NCI-H226 (cell line): ENCODE results near the gene ANKAR.
A peak's percentile ranks its signal among the peaks of the same experiment; 100 is the strongest.
"Not testable (repeated sequence)": the region's sequence is repeated elsewhere in the genome, so short reads cannot be mapped to it uniquely, and the experiment has no call there.

Experiments used
- DNase-seq: peaks from one replicate; pipeline ENCODE4 v3.0.0-alpha.2; 2015

ANKAR gene, protein sequence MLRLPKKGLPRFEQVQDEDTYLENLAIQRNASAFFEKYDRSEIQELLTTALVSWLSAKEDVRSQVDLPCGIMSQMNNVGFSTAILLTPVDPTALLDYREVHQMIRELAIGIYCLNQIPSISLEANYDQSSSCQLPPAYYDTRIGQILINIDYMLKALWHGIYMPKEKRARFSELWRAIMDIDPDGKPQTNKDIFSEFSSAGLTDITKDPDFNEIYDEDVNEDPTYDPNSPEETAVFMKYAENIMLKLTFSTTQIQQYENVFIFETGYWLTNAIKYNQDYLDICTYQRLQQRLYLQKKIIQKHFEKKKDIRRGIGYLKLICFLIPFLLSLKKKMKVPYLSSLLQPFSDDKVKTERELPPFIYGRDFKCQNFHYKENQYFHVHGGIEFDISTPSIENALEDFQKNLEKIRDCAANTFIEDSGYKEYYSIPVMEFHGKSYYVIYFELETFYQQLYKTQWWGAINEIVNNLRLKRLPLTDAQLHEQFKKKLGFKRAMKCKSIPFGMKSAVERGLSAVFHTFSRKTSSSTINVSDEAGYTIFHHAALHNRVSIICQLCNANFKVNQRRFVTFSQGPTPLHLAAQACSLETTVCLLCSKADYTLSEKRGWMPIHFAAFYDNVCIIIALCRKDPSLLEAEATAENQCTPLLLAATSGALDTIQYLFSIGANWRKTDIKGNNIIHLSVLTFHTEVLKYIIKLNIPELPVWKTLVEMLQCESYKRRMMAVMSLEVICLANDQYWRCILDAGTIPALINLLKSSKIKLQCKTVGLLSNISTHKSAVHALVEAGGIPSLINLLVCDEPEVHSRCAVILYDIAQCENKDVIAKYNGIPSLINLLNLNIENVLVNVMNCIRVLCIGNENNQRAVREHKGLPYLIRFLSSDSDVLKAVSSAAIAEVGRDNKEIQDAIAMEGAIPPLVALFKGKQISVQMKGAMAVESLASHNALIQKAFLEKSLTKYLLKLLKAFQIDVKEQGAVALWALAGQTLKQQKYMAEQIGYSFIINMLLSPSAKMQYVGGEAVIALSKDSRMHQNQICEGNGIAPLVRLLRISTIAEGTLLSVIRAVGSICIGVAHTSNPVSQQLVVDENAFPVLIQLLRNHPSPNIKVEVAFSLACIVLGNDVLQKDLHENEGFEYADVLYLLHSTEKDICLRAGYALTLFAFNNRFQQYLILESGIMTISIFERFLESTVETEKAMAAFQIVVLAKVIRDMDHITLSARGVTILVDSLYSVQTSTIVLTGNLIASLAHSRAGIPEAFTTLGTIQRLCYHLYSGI (N-terminal part only)

DNA sequence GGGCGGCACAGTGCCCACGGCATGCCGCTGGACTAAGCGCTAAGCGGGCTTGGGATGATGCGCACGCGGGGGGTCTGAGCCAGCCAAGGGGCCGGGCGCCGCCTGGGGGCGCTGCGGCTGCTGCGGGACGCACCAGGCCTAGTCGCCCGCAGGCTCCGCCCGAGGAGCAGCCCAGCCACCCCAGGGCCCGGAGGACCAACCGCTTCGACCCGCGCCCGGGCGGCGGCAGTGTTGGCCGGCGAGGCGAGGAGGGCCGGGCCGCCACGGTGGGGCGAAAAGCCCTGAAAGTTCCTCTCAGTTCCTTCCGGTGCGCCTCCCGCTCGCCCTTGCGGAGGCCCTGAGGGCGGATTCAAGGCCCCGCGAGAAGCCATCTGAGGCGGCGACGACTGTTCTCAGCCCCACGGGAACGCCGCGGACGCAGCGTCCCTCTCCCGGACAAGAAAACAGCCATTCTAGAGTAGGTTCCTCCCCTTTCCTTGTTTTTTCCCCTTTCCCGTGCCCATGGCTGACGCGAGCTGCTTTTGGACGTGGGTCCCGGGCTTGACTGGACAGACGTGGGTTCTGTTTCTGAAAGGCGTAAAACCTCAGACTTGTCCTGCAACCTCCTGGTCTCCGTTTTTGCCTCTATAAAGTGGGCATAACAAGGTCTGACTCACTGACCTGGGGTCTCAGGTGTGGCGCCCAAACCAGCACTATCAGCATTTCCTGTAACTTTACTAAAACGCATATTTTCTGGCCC lies at the start of gene ANKAR:
Gene ANKAR (plus strand): TSS at position 297 of the 739 bp plus-strand sequence. CDS start 1,821 bp downstream, outside the sequence.
- DNase-seq, result peak; percentile 86

DNA sequence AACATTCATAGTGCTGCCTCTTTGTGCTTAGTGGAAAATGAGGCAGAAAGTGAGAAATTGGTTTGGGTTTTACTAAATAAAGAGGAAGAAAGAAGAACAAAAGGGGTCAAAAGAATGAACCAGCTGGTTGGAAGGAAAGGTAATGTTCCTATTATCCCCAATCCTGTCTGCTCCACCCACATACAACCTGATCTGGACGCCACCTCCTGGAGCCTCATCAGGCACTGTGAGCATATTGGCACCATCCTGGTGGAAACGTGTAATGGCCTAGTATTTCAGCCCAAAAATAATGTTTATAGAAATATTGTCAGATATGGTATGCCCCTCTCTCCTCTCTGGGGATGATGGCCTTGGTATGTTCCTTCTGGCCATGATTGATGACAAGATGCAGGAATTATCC lies 48.8 kb upstream of the ANKAR start:
- no peak for DNase-seq

DNA sequence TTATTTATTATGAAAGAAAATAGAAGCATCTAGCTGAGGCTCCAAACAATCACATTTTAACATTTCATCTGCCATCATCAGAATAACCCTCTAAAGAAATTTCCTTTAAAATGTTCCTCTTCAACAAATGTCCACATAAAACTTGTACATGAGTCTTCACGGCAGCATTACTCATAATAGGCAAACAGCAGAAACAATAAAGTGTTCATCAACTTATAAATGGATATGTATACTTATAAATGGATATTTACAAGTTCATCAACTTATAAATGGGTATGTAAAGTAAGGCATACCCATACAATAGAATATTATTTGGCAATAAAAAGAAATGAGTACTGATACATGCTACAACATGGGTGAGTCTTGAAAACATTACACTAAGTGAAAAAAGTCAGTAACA lies 46.7 kb upstream of the ANKAR start:
- DNase-seq, result no peak

DNA sequence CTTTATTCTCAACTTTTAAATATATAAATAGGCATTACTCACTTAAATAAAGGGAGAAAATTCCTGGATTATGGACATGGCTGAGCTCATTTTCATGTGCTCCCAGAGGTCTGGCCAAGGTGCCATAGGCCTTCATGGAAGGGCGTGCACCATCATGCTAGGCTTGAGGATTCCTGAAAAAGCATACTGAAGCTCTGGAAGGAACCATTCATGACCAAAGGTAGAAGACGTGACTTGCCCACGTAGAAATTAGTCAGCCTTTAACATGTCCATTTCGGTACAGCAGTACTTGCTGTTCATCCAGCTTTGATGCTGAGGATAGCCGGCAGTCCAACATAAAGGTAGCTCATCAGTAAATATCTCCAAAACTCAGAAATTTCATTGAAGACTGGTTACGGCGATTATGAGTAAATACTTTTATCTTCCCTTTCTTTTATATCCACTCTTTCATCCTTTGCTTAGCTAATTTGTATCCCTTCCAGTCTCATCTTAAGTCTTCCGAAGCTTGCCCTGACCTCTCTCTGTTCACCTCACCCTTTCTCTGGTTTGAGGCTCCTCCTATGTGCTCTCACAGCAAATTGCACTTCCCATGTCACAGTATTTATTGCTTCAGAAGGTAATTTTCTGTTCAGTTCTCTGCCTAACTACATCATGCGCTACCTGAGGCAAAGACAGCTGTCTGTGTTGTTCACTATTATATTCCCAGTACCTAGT lies 45.5 kb upstream of the ANKAR start:
- no peak for DNase-seq

DNA sequence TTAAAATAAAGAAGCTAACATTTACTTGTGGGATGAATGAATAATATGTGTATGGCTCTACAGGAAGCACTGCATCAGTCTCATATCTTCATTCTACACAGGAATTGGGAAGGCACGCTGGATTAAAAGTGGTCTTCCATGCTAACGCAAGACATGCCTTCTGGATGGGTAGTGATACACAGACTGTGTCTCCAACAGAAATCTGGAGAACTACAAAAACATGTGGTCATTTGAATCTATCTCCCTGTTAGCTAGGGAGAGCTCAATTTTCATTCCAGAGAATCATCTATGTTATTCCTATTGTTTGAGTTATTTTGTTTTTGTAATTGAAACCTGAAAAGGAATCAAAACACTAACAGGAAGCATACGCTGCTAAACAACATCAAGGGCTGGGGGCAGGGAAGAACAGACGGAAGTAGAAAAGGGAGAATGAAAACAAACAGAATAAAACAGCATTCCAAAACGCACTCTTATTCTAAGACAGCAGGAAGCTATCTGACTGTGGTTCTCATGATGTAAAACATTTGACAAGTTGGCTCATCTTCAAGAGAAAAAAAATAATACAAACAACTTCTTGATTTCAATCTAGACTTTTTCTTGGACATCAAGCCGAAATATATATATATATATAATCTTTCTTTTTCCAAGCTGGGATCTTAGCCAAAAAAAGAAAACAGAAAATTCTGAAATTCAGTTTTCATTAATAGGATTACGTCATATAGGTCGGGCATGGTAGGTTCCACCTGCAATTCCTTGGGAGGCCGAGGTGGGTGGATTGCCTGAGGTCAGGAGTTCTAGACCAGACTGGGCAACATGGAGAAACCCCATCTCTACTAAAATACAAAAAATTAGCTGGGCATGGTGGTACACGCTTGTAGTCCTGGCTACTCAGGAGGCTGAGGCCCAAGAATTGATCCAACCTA lies 44.7 kb upstream of the ANKAR start:
- no peak for DNase-seq

DNA sequence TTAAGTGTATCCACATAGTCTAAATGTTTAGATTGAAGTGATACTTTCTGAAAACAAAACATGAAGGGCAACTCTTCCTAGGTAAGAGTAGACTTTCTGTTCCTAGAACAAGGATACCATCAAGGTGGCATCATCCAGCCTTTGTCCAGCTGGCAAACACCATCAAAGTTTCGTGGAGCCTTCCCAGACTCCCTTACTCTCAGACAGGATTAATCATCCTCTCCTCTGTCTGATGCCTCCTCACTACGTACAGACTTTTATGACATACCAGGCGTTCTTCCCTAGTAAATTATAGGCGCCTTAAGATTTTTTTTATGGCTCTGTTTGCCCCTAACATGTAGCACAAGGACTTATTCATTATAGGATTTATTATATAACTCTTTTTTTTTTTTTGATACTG lies 42.6 kb upstream of the ANKAR start:
- no peak for DNase-seq

DNA sequence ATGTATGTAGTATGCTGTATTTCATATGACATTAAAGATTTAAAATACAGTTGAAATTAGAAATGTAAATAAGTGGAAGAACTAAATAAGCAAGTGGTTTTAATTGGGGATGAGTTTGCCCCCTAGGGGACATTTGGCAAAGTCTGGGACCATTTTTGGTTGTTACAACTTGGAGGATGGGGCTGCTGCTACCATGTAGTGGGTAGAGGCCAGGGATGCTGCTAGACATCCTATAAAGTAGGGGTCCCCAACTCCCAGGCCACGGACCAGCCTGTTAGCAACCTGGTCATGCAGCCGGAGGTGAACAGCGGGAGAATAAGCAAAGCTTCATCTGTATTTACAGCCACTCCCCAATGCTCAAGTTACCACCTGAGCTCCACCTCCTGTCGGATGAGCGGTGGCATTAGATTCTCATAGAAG lies 41.1 kb upstream of the ANKAR start:
- no peak for DNase-seq

DNA sequence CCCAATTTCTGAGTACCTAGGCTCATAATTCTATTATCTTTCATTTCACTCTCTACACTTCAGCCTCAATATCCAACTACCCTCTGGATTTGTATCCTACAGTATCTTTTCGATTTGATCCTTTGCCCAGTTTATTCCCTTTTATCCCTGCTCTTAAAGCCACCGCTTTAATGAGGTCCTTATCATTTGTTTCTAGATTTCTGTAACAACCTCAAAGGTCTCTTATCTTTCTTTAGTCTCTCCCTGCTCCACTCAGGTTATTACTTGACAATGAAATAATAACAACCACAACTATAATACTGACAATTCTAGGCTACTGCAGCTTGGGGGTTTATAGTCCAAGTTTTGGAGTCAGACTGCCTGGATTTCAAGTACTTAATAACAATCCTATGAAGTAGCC lies 39.1 kb upstream of the ANKAR start:
- no peak for DNase-seq

DNA sequence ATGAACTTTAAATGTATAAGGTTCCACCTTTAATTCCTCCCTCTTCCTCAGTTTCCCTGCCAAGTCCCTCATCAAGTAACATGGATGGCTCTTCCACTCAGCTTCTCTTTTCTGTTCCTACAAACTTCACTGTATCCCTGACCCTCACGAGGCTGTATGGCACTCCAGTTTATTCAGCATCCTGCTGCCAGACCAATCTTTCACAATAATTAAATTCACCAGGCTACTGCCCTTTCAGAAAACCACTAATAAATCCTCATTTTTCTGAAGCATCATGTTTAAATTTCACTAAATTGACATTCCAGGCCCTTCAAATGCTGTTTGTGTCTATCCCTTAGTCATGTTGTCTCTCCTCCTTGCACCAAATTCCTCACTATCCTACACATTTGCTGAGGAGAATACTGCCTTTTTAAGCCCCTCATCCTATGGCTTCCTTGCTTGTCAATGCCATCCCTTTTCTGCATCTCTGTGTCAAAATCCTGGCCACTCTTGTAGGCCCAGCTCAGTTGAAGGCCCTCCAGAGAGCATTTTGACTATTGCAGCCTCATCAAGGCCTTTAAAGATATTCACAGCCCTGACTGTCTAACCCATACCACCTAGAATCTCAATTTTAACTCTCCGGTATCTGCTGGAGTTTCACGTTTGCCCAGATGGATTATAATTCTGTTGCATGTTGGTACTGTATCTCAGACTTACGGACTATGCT lies 36.0 kb upstream of the ANKAR start:
- no peak for DNase-seq

DNA sequence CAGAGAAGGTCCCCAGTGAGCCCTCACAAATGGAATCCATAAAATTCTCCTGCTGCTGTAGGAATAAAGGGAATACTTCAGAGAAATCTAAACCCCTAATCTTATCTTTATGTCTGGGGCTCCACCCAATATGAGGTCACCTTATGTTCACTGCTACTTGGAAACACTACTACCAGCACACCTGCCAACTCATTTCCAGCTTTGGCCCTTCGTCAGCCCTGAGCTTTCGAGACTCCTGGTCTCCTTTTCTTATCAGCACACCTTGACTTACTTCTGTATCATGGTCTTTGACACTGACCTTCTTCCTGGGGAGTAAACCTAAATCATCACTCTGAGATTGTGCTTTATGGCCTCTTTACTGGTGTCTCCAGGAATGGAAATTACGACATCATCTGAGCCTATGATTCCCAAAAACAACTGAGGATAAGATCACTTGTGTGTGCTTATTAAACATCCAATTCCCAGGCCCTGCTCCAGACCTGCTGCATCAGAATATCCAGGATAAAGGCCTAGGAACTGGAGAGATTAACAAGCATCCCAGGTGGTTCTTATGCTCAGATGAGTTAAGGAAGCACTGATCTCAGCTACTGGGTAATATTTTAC lies 35.4 kb upstream of the ANKAR start:
- peak; percentile 35 for DNase-seq

DNA sequence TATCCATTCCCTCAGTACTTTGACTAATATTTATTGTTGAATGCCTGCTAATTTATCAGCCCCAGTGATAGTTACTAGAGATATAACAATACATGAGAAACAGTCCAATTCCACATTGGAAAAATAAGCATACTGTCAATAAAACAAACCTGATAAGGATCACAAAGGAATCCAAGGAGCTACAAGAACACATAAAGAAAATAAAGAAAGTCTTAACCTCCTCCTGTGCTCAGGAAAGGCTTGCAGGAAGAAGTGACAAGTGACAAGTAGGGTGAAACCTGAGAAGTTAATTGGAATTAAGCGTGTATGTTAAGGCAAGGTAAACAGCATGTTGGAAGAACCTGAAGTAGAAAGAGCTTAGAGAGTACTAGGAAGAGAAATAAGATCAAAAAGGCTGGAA lies 33.5 kb upstream of the ANKAR start:
- DNase-seq, result no peak

DNA sequence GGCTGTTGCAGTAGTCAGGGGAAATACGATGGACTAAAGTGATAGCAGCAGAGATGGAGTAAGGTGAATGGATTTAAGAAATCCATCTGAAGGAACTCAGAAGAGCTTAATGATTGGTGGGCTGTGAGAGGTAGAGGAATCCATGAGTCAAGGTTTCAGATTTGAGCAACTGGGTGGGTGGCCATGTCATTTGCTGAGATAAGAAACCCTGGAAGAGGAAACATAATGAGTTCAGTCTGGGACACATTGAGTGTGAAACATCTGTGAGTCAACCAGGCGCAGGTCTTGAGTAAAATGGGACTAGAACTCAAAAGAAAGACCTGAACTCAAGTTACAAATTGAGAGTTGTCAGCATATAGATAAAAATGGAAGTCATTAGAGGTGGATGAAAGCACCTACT lies 32.9 kb upstream of the ANKAR start:
- DNase-seq, result no peak

DNA sequence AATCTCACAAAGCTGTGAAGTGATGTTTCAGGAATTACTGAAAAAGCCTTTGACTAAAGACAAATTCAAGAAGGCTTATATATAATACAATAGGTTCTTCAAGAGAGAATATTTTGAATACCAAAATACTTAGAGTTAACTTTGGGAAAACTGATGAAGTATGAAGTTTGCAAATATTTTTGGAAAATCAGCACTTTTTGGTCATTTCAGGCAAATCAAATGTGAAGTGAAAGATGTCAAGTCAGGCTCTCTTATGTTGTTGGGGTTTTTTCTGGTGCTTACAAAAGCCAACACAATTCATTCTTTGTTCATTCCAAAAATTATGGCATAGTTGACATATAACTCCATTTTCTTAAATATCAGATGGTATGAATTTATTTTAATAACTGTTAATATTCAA lies 27.9 kb upstream of the ANKAR start:
- no peak for DNase-seq

DNA sequence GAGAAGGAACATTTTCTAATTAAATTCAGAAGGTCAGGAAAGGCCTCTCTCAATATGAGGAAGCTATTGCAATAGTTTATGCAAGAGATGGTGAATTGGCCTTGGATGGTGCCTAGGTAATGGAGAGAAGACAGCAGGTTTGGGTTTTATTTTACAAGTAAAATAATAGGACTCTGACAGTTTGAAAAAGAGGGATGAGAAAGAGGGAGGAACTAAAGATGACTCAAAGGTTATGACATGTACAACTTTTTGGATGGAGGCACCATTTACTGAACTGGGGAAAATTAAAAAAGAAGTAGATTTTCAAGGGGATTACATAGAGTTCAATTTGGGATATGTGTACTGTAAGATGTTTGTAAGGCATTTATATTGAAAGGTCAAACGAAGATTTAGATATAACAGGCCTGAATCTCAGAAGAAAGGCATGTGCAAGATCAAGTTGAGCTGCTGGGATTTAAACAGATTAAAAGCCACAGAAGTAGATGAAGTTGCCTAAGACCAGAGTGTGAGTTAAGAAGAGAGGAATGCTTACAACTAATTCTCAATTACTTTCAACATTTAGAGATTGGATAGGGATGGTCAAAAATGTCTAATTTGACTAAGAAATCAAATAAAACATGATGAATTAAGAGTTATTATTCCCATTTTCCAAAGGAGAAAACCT lies 25.5 kb upstream of the ANKAR start:
- DNase-seq, result peak; percentile 76

DNA sequence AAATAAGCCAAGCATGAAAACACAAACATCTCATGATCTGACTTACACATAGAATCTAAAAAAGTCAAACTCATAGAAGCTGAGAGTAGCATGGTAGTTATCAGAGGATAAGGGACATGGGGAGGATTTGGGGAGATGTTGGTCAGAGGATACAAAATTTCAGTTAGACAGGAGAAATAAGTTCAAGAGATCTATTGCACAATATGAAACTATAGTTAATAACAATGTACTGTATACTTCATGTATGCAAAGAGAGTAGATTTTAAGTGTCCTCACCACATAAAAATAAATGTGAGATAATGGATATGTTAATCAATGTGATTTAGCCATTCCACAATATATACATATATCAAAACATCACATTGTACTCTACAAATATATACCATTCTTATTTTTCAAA lies 23.2 kb upstream of the ANKAR start:
- no peak for DNase-seq

DNA sequence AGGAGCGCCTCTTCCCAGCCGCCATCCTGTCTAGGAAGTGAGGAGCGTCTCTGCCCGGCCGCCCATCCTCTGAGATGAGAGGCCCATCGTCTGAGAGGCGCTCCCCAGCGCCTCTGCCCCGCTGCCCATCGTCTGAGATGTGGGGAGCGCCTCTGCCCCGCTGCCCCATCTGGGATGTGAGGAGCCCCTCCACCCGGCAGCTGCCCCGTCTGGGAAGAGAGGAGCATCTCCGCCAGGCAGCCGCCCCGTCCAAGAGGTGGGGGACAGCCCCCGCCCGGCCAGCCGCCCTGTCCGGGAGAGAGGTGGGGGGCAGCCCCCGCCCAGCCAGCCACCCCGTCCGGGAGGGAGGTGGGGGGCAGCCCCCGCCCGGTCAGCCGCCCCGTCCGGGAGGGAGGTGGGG lies 21.0 kb upstream of the ANKAR start:
- DNase-seq, result not testable (repeated sequence)

DNA sequence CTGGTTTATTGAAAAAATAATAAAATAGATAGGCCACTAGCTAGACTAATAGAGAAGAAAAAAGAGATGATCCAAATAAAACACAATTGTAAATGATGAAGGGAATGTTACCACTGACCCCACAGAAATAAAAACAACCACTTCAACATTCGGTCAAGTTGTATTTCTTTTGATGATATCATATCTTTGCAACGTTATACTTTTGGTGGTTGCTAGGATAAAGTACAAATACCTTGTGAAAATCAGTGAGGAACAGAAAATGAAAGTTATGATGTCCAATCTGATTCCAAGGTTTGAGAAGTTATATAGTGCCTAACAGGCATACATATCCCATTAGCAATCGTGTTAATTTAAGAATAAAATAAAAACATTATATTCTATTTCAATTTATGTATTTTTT lies 19.8 kb upstream of the ANKAR start:
- DNase-seq, result no peak

DNA sequence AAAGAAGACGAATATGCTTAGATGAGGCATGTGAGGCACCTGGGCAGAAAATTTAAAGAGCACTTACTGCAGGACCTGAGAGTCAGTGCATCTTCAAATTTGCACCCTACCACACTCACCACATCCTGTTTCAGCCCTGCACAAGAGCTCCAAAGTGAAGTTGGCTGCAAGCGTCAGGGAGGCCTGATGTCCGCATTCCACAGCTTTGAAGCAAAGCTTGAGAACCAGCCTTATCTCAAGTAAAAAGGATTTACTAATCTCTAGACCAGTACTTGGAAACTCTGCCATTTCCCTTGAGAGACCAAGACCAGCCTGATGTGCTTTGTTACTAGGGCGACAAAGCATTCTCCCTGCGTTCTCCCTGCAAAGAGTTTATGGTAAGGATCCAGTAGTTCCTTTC lies 16.6 kb upstream of the ANKAR start:
- peak; percentile 99 for DNase-seq
